Skeletal muscle satellite cell (primary cell): ENCODE data around the gene VAV3. TPM values are rescaled to one million over a fixed set of nuclear protein-coding genes. Genes with fewer than 3 reads are reported as not detected.
"Not testable (repeated sequence)": the region's sequence is repeated elsewhere in the genome, so short reads cannot be mapped to it uniquely, and the experiment has no call there.

ENCODE experiments used
- H3K27me3 ChIP-seq: 2 replicates; pipeline ENCODE4 v1.7.0; 2013; ENCODE audit warnings: low read length; ENCODE audit not compliant: control insufficient read depth, insufficient read depth
- H3K36me3 ChIP-seq: 2 replicates; pipeline ENCODE4 v1.7.0; 2013; ENCODE audit warnings: mild to moderate bottlenecking, control low read depth, low read length; ENCODE audit not compliant: insufficient read depth
- H3K4me1 ChIP-seq: 2 replicates; pipeline ENCODE4 v1.7.0; 2013; ENCODE audit warnings: low read length; ENCODE audit not compliant: control insufficient read depth, insufficient read depth
- H3K4me2 ChIP-seq: 2 replicates; pipeline ENCODE4 v1.7.0; 2013; ENCODE audit warnings: mild to moderate bottlenecking, low read length
- H3K4me3 ChIP-seq: 2 replicates; pipeline ENCODE4 v1.7.0; 2013; ENCODE audit warnings: low read length
- H3K9ac ChIP-seq: 2 replicates; pipeline ENCODE4 v1.7.0; 2013; ENCODE audit warnings: mild to moderate bottlenecking, low read depth, low read length, moderate library complexity
- H3K9me3 ChIP-seq: replicated peaks from 2 replicates; pipeline ENCODE4 v1.7.0; 2013; ENCODE audit warnings: mild to moderate bottlenecking, control low read depth, low read length
- total RNA-seq: library from RNA; depleted of rRNA; stranded (reverse); fragments of >200 nt; gene quantifications from 2 replicates; pipeline ENCODE4 v1.2.3, GENCODE V29; 2012; rRNA removed

Gene VAV3, protein sequence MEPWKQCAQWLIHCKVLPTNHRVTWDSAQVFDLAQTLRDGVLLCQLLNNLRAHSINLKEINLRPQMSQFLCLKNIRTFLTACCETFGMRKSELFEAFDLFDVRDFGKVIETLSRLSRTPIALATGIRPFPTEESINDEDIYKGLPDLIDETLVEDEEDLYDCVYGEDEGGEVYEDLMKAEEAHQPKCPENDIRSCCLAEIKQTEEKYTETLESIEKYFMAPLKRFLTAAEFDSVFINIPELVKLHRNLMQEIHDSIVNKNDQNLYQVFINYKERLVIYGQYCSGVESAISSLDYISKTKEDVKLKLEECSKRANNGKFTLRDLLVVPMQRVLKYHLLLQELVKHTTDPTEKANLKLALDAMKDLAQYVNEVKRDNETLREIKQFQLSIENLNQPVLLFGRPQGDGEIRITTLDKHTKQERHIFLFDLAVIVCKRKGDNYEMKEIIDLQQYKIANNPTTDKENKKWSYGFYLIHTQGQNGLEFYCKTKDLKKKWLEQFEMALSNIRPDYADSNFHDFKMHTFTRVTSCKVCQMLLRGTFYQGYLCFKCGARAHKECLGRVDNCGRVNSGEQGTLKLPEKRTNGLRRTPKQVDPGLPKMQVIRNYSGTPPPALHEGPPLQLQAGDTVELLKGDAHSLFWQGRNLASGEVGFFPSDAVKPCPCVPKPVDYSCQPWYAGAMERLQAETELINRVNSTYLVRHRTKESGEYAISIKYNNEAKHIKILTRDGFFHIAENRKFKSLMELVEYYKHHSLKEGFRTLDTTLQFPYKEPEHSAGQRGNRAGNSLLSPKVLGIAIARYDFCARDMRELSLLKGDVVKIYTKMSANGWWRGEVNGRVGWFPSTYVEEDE
- 0.22 and 0.25 TPM in 2 replicates for total RNA-seq

DNA sequence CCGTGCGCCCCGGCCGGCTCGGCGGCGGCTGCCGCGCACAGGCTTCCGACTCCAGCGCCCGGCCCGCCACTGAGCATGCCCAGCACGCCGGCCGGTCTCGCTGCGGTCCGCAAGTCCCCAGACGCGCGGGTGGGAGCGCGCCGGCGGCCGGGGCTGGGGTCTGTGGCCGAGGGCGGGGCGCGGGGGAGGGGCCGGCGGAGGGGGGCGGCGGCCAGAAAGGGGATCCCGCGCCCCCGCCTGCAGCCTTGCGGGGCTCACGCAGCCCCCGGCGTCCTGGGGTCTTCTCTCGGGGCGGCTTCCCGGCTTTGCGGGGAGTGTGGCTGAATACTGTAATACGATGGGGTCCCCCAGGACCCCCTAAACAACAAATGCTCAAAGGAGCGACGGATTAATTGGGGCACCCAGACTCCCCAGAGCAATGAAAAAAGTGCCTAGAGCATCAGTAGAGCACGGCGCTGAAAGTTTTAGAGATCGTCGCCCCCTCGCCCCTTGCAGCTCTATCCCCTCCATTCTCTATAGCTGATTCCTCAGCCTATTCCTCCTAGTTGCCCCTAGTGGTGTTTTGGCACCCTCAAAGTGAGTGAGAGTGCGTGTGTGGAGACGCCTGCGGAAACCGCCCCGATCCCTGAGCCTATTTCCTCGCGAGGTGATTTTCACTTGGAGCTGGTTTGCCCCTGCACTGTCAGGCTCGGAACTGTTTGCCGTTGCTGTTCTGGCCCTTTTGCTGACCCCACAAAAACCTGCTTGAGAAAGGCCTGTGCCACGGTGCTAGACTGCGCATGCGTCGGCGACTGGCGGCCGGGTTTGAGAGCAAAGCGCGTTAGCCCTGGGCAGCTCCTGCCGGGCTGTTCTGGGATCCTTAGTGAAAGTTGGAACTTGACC lies at the start of gene VAV3:
VAV3 (minus strand) TSS at position 71 of the 882 bp plus-strand sequence. CDS start 311 bp downstream, outside the sequence.
- H3K4me2 ChIP-seq: peak within 1 kb of the TSS; percentile 93
- no peaks in the 10 kb centered on the region for H3K9me3 ChIP-seq
- H3K27me3 ChIP-seq: peaks cover 23% of the 10 kb centered on the region
- peaks cover 13% of the 10 kb centered on the region for H3K4me1 ChIP-seq
- H3K36me3 ChIP-seq: no peaks in the 10 kb centered on the region
- H3K4me3 ChIP-seq: peak within 1 kb of the TSS; percentile 69
- peak within 1 kb of the TSS; percentile 19 for H3K9ac ChIP-seq

DNA sequence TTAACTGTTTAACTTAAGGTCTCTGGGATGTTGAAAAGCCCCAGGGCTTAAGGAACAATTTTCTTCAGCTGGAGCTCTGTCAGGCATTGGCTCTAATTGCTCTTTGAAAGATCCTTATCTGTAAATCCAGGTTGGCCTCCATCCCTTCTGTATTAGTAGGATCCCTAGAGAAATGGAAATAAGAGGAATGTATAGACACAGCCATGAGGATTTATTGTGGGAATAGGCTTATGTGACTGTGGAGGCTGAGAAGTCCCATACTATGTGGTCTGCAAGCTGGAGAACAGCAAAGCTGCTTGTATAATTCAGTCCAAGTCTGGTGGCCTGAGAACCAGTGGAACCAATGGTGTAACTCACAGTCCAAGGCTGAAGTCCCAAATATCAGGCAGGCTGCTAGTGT lies 47.6 kb upstream of the VAV3 start:
- Histone ChIP-seq H3K9me3 (no peaks in the 10 kb centered on the region), H3K4me1 (peaks cover 40% of the 10 kb centered on the region), H3K27me3 (no peaks in the 10 kb centered on the region), H3K9ac (no peak overlapping the region), H3K36me3 (no peaks in the 10 kb centered on the region), H3K4me3 (no peak overlapping the region), H3K4me2 (no peak overlapping the region)

DNA sequence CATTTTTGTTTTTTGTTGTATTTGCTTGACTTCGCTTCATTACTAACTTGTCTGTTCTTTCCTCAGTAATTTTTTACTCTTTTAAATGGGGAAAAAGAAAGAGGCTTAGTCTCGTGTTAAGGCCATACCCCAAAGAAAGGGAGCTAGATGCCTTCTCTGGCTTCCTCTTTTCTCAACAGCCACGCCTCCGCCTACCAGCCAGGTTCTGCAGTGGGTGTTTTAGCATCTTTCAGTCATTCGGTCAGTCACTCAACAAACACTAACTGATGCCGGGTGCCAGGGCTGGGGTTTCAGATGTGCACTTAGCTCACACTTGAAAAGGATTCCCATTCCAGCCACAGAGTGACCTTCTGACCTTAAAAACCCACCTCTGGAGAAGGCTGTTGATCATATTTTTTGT lies 46.3 kb upstream of the VAV3 start:
- peaks cover 28% of the 10 kb centered on the region for H3K4me1 ChIP-seq

DNA sequence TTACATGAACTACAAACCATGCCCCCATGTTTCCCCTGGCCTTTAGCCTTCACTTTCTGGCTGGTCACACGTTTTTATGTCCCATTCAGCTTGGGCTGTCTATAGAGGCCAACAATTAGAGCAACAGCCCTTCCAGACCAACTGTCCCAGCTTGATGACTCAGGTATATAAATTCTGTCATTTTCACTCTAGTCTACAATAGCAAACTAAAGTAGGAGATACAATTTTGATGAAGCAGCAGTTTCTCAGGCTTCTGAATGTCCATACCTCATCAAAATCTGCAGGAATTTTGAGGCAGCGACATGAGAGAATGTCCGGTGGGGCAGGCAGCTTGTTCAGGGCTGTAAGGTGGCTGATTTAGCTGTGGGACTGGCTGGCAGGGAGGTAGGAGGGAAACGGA lies 45.6 kb upstream of the VAV3 start:
- Histone ChIP-seq H3K9ac (no peak overlapping the region), H3K4me3 (no peak overlapping the region), H3K9me3 (no peaks in the 10 kb centered on the region), H3K36me3 (no peaks in the 10 kb centered on the region), H3K4me2 (no peak overlapping the region), H3K4me1 (peaks cover 23% of the 10 kb centered on the region), H3K27me3 (no peaks in the 10 kb centered on the region)

More for the DNA sequence above, 46.3 kb upstream of the VAV3 start:
- no peaks in the 10 kb centered on the region for H3K9me3 ChIP-seq
- no peaks in the 10 kb centered on the region for H3K36me3 ChIP-seq
- H3K4me3 ChIP-seq: no peak overlapping the region
- no peak overlapping the region for H3K4me2 ChIP-seq
- H3K27me3 ChIP-seq: no peaks in the 10 kb centered on the region
- H3K9ac ChIP-seq: no peak overlapping the region

DNA sequence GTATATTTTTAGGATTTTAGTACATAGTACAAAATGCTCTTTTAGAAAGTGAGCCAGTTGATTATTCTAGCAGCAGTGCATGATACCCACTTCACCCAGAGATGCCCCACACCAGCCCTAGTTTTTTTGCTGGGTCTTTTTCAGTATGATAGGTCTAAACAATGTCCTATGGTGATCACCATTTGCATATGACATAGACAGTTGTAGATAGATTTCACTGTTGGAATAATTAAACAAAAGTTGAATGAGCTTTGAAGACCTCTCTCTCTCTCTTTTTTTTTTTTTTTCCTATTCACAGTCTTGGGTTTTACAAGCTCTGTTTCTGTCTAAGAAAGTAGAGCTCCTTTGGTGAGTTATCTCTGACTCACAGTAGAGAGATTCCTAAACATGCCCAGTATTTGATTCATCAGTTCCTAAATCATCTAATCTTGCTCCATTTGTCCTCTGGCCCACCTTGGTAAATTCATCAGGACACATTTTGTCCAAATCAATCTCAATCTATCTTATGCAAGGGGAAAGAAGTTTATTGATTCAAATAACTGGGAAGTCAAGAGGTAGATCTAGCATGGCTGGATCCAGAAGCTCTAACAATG lies 44.7 kb upstream of the VAV3 start:
- no peaks in the 10 kb centered on the region for H3K36me3 ChIP-seq
- H3K4me1 ChIP-seq: peaks cover 23% of the 10 kb centered on the region
- no peaks in the 10 kb centered on the region for H3K9me3 ChIP-seq
- H3K27me3 ChIP-seq: no peaks in the 10 kb centered on the region
- peak overlapping the region; percentile 32 for H3K4me2 ChIP-seq
- H3K4me3 ChIP-seq: peak overlapping the region; percentile 16
- no peak overlapping the region for H3K9ac ChIP-seq

DNA sequence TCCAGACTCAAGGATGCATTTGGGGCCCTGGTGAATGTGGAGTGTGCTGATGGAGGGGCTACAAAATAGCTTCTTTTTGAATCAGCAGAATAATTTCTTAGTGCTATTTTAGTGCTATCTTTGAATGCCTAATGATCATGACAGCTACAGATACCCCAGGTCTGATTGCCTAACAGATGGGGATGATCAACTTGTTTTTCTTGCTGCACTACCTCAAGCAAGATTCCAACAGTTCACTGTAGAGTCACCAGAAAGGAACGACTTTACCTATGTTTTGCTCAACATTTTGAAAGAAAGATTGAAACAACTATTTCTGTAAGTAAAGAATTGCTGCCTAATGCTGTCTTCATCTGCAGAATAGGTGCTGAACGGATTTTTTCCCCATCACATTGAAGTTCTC lies 42.6 kb upstream of the VAV3 start:
- Histone ChIP-seq H3K9me3 (no peaks in the 10 kb centered on the region), H3K4me1 (peaks cover 23% of the 10 kb centered on the region), H3K36me3 (no peaks in the 10 kb centered on the region), H3K4me2 (no peak overlapping the region), H3K27me3 (no peaks in the 10 kb centered on the region), H3K9ac (no peak overlapping the region), H3K4me3 (no peak overlapping the region)

DNA sequence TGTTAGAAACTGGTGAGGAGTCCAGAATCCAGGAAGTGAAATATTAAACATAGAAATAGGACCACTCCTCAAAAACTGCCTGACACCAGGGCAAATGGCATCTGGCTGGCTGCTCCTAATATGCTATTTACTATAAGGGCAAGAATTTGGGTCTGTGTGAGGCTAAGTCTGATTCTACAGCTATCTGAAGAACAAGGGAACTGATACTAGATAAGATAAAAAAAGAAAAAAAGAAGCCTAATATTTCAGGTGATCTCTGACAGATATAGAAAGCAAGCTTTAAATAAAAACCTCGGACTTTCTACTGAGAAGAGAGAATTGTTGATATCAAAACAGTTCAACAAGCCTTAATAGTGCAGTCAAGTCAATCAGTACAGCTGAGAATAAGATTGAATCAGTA lies 42.1 kb upstream of the VAV3 start:
- H3K9me3 ChIP-seq: no peaks in the 10 kb centered on the region
- no peaks in the 10 kb centered on the region for H3K36me3 ChIP-seq
- H3K4me3 ChIP-seq: no peak overlapping the region
- peaks cover 23% of the 10 kb centered on the region for H3K4me1 ChIP-seq
- H3K9ac ChIP-seq: no peak overlapping the region
- no peaks in the 10 kb centered on the region for H3K27me3 ChIP-seq
- no peak overlapping the region for H3K4me2 ChIP-seq

DNA sequence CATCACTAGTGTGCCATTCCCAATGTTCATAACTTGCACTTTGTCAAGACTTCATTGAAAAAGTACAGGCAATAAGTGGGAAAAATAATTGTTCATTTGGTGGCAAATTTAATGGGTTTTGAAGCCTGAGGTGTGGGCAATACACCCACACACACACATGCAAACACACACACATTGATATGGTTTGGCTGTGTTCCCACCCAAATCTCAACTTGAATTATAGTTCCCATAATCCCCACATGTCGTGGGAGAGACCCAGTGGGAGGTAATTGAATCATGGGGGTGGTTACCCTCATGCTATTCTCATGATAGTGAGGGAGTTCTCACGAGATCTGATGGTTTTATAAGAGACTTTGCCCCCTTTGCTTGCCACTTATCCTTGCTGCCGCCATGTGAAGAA lies 39.9 kb upstream of the VAV3 start:
- H3K36me3 ChIP-seq, H3K4me3 ChIP-seq, H3K27me3 ChIP-seq, H3K4me2 ChIP-seq, H3K9ac ChIP-seq, H3K9me3 ChIP-seq: not testable (repeated sequence)
- H3K4me1 ChIP-seq: peaks cover 26% of the 10 kb centered on the region

DNA sequence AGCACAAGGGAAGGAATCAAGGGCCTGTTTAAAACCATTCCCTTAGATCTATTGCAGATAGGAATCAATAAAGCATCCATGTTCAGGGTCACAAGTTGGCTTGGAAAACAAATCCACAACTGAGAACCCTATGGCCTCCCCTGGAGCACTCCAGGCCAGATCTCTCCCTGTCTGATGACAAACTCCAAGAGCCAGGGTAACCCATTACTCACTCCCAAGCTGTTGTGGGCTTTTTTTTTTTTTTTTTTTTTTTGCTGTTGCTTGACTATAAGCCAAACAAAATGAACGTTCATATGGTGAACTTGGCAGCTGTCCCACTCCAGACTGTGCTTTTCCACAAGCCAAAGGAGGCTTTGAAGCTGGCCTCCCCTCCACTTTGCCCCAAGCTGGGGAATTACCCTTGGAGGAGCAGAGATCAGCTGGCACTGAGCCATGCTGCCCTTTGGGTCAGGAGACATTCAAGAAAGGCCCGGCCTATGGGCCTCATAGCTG lies 35.7 kb upstream of the VAV3 start:
- H3K4me2 ChIP-seq: no peak overlapping the region

DNA sequence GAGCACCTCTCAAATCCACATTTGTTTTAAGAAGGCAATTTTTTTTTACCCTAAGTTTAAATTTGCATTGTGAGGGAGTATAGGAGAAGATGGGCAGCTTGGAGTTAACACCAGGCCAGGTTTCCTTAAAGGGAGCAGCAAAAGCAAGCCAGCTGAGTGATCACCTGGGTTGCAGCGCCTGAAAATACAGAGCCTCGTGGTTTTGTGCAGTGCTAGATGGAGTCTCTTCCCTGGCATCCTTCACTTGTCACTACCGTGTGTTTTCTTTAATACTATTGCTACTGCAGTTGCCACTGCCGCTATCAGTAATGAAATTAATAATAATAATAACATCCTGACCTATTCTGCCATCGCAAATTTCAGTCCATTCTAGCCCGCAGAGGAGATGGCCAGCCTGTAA lies 35.2 kb upstream of the VAV3 start:
- H3K36me3 ChIP-seq: no peaks in the 10 kb centered on the region
- no peak overlapping the region for H3K9ac ChIP-seq
- no peak overlapping the region for H3K4me3 ChIP-seq
- no peak overlapping the region for H3K4me2 ChIP-seq
- H3K9me3 ChIP-seq: no peaks in the 10 kb centered on the region
- H3K27me3 ChIP-seq: no peaks in the 10 kb centered on the region
- peaks cover 12% of the 10 kb centered on the region for H3K4me1 ChIP-seq

More for the DNA sequence above, 35.7 kb upstream of the VAV3 start:
- Histone ChIP-seq H3K9ac (no peak overlapping the region), H3K9me3 (no peaks in the 10 kb centered on the region), H3K36me3 (no peaks in the 10 kb centered on the region), H3K4me1 (peaks cover 12% of the 10 kb centered on the region), H3K4me3 (no peak overlapping the region), H3K27me3 (no peaks in the 10 kb centered on the region)
